ENCODE measurements around the gene LATS2. TPM values are rescaled to one million over a fixed set of nuclear protein-coding genes. Genes with fewer than 3 reads are reported as not detected.

LATS2 gene
- total and polyA plus RNA-seq, 9 donors, result 7.3 to 25.7 (median 17.7) TPM

DNA sequence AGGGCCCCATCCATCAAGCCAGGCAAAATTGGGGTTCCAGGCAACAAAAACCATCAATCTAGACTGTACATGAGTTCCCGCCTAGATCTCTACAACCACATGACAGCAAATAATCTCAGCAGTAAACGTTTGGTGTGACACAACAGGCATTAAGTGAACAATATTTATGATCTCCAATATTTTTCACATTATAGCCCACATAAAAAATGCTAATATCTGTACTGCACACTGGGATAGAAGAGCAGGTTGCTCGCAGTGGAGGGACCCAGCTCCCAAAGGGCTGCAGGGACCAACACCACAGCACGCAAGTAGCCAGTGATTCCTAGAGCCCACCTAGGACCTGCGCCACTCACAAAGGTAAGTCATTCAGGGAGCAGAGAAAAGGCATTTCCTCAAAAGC is 25.9 kb downstream of the LATS2 start:
- no peaks in the 10 kb centered on the region for H3K9me3 ChIP-seq (replicated peaks; ENCODE audit: control insufficient read depth, low read depth, low read length)
- H3K27me3 ChIP-seq (ENCODE audit: control insufficient read depth, insufficient read depth, low read length), result no peaks in the 10 kb centered on the region
- 95% methylated on average over 2 of the region's 5 CpGs for WGBS (ENCODE audit: insufficient coverage)
- H3K27ac ChIP-seq (ENCODE audit: low read length), result no peak overlapping the region
- peaks cover 15% of the 10 kb centered on the region for H3K36me3 ChIP-seq (ENCODE audit: control insufficient read depth, insufficient read depth, low read length)
- peaks cover 23% of the 10 kb centered on the region for H3K4me1 ChIP-seq (ENCODE audit: control insufficient read depth, insufficient read depth, low read length)
- no peak overlapping the region for H3K4me3 ChIP-seq (ENCODE audit: low read length)
- DNase-seq, result no peak

DNA sequence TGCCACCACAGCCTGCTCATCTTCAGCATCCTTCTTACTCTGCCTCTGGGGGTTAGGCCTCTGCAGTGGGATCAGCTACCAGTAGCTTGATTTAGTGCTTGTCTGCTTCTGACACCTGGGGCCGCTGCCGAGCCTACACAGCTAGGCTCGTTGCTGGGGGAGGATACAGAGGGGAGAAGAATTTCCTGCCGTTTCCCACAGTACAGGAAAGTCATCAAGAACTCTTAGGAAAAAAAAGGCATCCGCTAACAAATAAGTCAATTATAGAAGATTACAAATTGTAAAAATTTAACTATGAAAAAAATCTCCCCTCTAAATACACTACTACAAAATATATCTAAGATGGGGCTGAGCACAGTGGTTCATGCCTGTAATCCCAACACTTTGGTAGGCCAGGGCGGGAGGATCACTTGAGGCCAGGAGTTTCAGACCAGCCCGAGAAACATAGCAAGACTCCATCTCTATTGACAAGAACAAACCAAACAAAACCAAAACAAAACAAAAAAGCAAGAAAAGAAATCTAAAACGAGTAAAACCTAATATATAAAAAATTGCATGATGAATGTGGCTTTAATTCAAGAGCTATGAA is 26.7 kb downstream of the LATS2 start:
- peaks cover 13% of the 10 kb centered on the region for H3K36me3 ChIP-seq (ENCODE audit: control insufficient read depth, insufficient read depth, low read length)
- H3K27me3 ChIP-seq (ENCODE audit: control insufficient read depth, insufficient read depth, low read length), result no peaks in the 10 kb centered on the region
- H3K9me3 ChIP-seq (replicated peaks; ENCODE audit: control insufficient read depth, low read depth, low read length), result no peaks in the 10 kb centered on the region
- no CpG with 5 or more reads among the region's 8 CpGs for WGBS (ENCODE audit: insufficient coverage)
- peaks cover 23% of the 10 kb centered on the region for H3K4me1 ChIP-seq (ENCODE audit: control insufficient read depth, insufficient read depth, low read length)
- H3K27ac ChIP-seq (ENCODE audit: low read length), result peak overlapping the region; percentile 49
- no peak overlapping the region for H3K4me3 ChIP-seq (ENCODE audit: low read length)
- peak; percentile 47 for DNase-seq

DNA sequence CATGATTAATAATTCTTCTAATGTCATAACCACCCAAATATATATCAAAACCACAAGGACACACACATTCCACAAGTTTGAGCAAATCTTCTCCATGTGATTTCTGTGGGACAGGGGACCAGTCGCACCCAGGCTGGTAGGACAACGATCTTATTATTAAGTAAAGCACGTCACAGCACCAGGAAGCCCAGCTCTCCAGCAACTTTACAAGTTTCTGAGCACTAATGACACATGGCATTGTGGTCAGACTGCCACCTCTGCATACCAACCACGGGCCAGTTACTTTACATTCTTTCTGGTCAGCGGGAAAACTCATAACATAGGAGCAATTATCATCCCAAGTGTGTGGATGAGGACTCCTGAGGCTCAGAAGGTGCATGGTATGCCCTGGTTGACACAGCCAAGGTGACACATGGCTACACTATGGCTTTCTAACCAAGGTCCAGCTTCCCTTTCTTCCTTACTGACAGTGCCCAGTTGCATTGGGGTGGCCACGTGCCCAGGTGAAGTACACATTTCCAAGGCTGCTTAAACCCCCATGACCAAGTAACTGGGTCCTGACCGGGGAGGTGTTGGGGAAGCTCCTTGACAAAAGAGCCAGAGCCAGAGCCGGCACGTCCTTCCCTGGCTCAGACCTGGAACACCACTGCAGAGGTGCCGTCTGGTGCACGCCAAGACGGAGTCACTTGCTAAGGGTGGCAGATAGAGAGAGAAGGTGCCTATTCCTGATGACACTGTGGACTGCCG is 27.4 kb downstream of the LATS2 start:
- H3K27me3 ChIP-seq (ENCODE audit: control insufficient read depth, insufficient read depth, low read length), result no peaks in the 10 kb centered on the region
- WGBS (ENCODE audit: insufficient coverage), result 53% methylated on average over 4 of the region's 13 CpGs
- no peak for DNase-seq
- H3K27ac ChIP-seq (ENCODE audit: low read length), result peak overlapping the region; percentile 49
- peaks cover 23% of the 10 kb centered on the region for H3K4me1 ChIP-seq (ENCODE audit: control insufficient read depth, insufficient read depth, low read length)
- H3K9me3 ChIP-seq (replicated peaks; ENCODE audit: control insufficient read depth, low read depth, low read length), result peaks cover under 1% of the 10 kb centered on the region
- peaks cover 9% of the 10 kb centered on the region for H3K36me3 ChIP-seq (ENCODE audit: control insufficient read depth, insufficient read depth, low read length)
- H3K4me3 ChIP-seq (ENCODE audit: low read length), result no peak overlapping the region

DNA sequence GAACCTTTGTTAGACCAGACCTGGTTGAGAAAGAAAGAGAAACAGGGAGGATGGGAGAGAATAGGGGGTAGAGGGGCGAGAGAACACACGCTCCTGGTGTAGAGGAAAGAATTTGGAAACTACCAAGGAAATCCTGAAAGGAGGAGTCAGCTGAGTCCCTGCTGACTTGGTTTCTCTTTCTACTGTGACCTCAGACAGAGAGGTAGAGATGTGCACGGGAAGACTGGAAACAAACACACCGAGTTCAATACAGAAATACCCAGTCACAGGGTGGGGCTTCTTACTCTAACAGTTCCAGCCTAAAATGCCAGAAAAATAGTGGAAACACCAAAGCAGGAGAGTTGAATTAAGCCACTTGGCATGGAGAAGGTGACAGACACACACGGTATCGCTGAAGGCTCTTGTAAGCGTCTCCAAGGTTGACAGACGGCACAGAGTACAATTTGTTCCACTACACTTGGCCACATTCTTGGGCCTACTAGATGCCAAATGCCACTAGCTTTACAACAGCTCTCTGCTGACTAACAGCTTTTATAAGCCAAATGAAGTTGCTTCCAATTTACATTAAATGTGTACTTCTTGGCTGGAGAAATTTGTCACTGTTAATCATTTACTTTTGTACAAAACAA is 28.1 kb downstream of the LATS2 start:
- Histone ChIP-seq H3K4me1 (ENCODE audit: control insufficient read depth, insufficient read depth, low read length) (peaks cover 23% of the 10 kb centered on the region), H3K27me3 (ENCODE audit: control insufficient read depth, insufficient read depth, low read length) (no peaks in the 10 kb centered on the region), H3K4me3 (ENCODE audit: low read length) (no peak overlapping the region), H3K36me3 (ENCODE audit: control insufficient read depth, insufficient read depth, low read length) (peaks cover 9% of the 10 kb centered on the region), H3K27ac (ENCODE audit: low read length) (peak overlapping the region; percentile 54), H3K9me3 (replicated peaks; ENCODE audit: control insufficient read depth, low read depth, low read length) (peaks cover 2% of the 10 kb centered on the region)
- 25% methylated on average over 5 of the region's 8 CpGs for WGBS (ENCODE audit: insufficient coverage)
- peak; percentile 69 for DNase-seq

DNA sequence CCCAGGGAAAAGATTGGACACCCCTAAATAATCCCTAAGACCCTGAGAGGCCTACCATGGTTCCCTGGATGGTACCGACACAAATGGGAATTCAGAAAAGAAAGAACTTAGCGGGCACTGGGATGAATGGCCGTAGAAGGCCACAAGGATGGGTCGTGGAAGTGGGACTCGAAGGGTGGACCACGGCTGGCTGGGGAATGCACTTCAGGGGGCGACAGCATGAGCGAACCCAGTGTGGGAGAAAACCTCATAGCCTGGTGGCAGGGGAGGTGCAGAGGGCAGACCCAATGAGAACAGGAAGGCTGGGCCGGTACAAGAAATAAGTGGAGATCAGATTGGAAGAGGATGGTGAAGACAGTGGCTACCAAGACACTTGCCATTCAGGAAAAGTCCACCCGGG is 28.7 kb downstream of the LATS2 start:
- Histone ChIP-seq H3K4me1 (ENCODE audit: control insufficient read depth, insufficient read depth, low read length) (peaks cover 23% of the 10 kb centered on the region), H3K27me3 (ENCODE audit: control insufficient read depth, insufficient read depth, low read length) (no peaks in the 10 kb centered on the region), H3K9me3 (replicated peaks; ENCODE audit: control insufficient read depth, low read depth, low read length) (peaks cover 2% of the 10 kb centered on the region), H3K4me3 (ENCODE audit: low read length) (no peak overlapping the region), H3K36me3 (ENCODE audit: control insufficient read depth, insufficient read depth, low read length) (peaks cover 9% of the 10 kb centered on the region), H3K27ac (ENCODE audit: low read length) (peak overlapping the region; percentile 54)
- no peak for DNase-seq
- 95% methylated on average over 10 of the region's 10 CpGs for WGBS (ENCODE audit: insufficient coverage)

DNA sequence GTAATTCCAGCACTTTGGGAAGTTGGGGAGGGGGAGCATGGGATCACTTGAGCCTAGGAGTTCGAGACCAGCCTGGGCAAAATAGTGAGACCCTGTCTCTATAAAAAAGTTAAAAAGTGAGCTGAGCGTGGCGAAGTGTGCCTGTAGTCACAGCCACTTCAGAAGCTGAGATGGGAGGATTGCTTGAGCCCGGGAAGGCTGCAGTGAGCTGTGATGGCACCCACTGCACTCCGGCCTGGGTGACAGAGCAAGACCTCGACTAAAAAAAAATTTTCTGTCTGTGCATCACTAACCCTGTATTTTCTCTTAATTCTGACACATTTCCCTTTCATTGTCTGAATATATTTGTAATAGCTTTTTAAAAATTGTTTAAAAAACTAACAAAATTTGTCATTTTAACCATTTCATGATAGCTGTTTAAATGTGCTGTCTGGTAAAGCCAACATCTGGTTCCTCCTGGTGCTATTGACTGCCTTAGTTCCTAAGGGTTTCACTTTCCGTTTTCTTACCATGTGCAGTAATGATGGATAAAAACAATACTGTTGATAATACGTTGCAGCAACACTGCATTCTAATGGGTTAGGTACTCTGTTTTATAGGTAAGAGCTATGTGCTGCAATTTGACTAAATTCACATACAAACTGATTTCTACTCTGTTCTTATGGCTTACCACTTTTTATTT is 29.7 kb downstream of the LATS2 start:
- H3K36me3 ChIP-seq (ENCODE audit: control insufficient read depth, insufficient read depth, low read length), result peaks cover 5% of the 10 kb centered on the region
- 89% methylated on average over 1 of the region's 8 CpGs for WGBS (ENCODE audit: insufficient coverage)
- H3K9me3 ChIP-seq (replicated peaks; ENCODE audit: control insufficient read depth, low read depth, low read length), result peaks cover 2% of the 10 kb centered on the region
- H3K27me3 ChIP-seq (ENCODE audit: control insufficient read depth, insufficient read depth, low read length), result no peaks in the 10 kb centered on the region
- H3K27ac ChIP-seq (ENCODE audit: low read length), result no peak overlapping the region
- no peak for DNase-seq
- no peak overlapping the region for H3K4me3 ChIP-seq (ENCODE audit: low read length)
- H3K4me1 ChIP-seq (ENCODE audit: control insufficient read depth, insufficient read depth, low read length), result peaks cover 23% of the 10 kb centered on the region

DNA sequence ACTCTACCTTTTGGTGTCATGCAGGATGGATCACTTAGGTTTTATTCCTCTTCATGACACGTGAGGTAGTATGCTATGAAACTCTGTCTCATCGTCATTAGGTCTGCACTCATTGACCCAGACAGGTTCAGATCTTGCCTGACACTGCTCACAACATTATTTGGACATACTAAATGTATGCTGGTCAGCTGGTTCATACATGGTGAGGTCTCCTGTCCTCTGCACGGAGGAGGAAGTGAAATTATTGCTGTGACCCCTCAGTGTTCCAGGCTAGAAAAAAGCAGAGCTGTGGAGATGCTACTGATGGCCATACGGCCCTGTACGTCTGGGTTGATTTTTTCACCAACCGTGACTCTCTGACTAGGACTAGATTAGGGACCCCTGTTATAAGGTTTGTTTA is 35.8 kb downstream of the LATS2 start:
- Histone ChIP-seq H3K9me3 (replicated peaks; ENCODE audit: control insufficient read depth, low read depth, low read length) (peaks cover 2% of the 10 kb centered on the region), H3K27me3 (ENCODE audit: control insufficient read depth, insufficient read depth, low read length) (no peaks in the 10 kb centered on the region), H3K4me1 (ENCODE audit: control insufficient read depth, insufficient read depth, low read length) (no peaks in the 10 kb centered on the region), H3K27ac (ENCODE audit: low read length) (no peak overlapping the region), H3K4me3 (ENCODE audit: low read length) (no peak overlapping the region), H3K36me3 (ENCODE audit: control insufficient read depth, insufficient read depth, low read length) (peaks cover 3% of the 10 kb centered on the region)
- 57% methylated on average over 2 of the region's 6 CpGs for WGBS (ENCODE audit: insufficient coverage)
- DNase-seq, result no peak

DNA sequence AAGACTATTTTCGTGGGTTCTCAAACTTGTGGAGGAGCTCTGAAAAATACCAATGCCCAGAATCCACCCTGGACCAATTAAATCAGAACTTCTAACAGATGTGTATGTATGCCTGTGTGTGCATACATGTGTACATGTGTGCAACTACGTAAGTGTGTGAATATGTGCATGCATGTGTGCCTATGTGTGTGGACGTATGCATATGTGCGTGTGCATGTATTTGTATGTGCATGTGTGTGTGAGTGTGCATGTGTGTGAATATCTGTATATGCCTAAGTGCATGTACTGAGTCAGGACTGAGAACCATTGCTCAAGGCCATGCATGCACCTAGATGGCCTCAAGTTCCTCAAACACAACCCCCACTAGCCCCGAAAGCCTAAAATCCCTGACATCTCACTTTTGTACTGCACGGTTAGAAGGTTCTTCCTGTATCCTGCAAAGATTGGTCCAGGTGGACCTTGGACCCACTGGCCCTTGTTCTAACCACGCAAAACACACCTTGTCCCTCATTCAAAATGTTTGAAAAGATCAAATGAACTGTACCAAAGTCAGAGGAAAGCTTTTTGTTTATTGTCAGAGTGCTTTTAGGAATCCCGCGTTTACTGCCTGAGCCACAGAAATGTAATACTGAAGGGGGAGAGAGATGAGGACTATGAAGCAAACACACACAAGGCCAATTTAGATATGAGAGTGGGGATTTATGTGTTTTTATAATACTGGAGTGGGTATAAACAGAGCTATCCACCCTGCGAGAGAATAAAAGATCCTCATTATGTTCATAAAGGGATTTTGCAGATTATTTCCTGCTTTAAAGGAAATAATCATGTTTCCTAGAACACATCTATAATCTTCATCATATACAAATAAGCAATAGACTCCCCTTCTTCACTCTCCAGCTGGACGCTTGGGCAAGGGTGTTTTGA is 39.1 kb downstream of the LATS2 start:
- peaks cover 3% of the 10 kb centered on the region for H3K36me3 ChIP-seq (ENCODE audit: control insufficient read depth, insufficient read depth, low read length)
- H3K9me3 ChIP-seq (replicated peaks; ENCODE audit: control insufficient read depth, low read depth, low read length), result no peaks in the 10 kb centered on the region
- H3K4me1 ChIP-seq (ENCODE audit: control insufficient read depth, insufficient read depth, low read length), result no peaks in the 10 kb centered on the region
- WGBS (ENCODE audit: insufficient coverage), result 82% methylated on average over 5 of the region's 11 CpGs
- no peak overlapping the region for H3K4me3 ChIP-seq (ENCODE audit: low read length)
- H3K27ac ChIP-seq (ENCODE audit: low read length), result no peak overlapping the region
- H3K27me3 ChIP-seq (ENCODE audit: control insufficient read depth, insufficient read depth, low read length), result no peaks in the 10 kb centered on the region
- no peak for DNase-seq

DNA sequence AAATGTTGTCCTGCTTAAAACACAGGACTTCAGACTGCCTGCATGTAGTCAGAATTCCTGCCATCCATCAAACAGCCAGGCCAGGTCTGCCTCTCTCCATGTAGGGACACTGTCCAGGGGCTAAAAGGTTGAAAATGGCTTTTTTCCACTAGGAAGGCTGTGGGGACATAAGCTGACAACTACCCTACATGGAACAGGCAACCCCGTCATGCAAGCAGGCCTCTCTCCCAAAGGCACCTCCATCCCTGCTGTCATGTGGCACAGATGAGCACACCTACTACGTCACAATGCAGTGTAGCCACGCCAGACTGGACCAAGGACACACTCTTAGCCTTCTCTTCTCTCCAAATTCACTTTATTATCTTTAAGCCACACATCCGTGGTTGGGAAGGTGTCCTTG is 40.8 kb downstream of the LATS2 start:
- Histone ChIP-seq H3K4me1 (ENCODE audit: control insufficient read depth, insufficient read depth, low read length) (no peaks in the 10 kb centered on the region), H3K36me3 (ENCODE audit: control insufficient read depth, insufficient read depth, low read length) (no peaks in the 10 kb centered on the region), H3K9me3 (replicated peaks; ENCODE audit: control insufficient read depth, low read depth, low read length) (no peaks in the 10 kb centered on the region), H3K27ac (ENCODE audit: low read length) (no peak overlapping the region), H3K4me3 (ENCODE audit: low read length) (no peak overlapping the region), H3K27me3 (ENCODE audit: control insufficient read depth, insufficient read depth, low read length) (no peaks in the 10 kb centered on the region)
- no peak for DNase-seq
- WGBS (ENCODE audit: insufficient coverage), result 86% methylated on average over 1 of the region's 4 CpGs

Data from muscle of leg (tissue), 11 donors.